ENCODE results near the gene MEIS2. TPM values are rescaled to one million over a fixed set of nuclear protein-coding genes. Genes with fewer than 3 reads are reported as not detected.

The MEIS2 gene
- total and polyA plus RNA-seq, 2 experiments from 2014 or later = 0.27 TPM; not detected in 1

GRCh38 chr15:36936613-36937012 lies 163.7 kb downstream of the MEIS2 start:
- ATAC-seq (no peak), DNase-seq (ENCODE audit: low spot score) (no peak)
- Histone ChIP-seq H3F3A (replicated peaks; ENCODE audit: low read depth) (no peaks in the 10 kb centered on the region), H4K20me1 (replicated peaks; ENCODE audit: insufficient read depth) (no peaks in the 10 kb centered on the region), H3K4me1 (ENCODE audit: insufficient read depth) (no peaks in the 10 kb centered on the region), H3K36me3 (ENCODE audit: insufficient read depth) (no peaks in the 10 kb centered on the region), H2AFZ (no peak overlapping the region), H3K9me2 (ENCODE audit: insufficient read depth) (no peaks in the 10 kb centered on the region), H3K27ac (ENCODE audit: low read depth) (no peak overlapping the region), H3K4me3 (no peak overlapping the region), H3K79me2 (replicated peaks; ENCODE audit: insufficient read depth) (no peaks in the 10 kb centered on the region), H3K4me2 (no peak overlapping the region), H3K27me3 (ENCODE audit: insufficient read depth) (no peaks in the 10 kb centered on the region)
- Mint-ChIP-seq H3K36me3 (ENCODE audit: low read depth) (no peaks in the 10 kb centered on the region), H3K27ac (no peak overlapping the region), H3K4me3 (no peak overlapping the region), H3K27me3 (ENCODE audit: insufficient read depth, low read depth, poor library complexity) (peaks cover 6% of the 10 kb centered on the region), H3K4me1 (no peaks in the 10 kb centered on the region; the same call in 1 of the 3 replicates), H3K9me3 (no peaks in the 10 kb centered on the region)
- TF ChIP-seq, protein P1, sequence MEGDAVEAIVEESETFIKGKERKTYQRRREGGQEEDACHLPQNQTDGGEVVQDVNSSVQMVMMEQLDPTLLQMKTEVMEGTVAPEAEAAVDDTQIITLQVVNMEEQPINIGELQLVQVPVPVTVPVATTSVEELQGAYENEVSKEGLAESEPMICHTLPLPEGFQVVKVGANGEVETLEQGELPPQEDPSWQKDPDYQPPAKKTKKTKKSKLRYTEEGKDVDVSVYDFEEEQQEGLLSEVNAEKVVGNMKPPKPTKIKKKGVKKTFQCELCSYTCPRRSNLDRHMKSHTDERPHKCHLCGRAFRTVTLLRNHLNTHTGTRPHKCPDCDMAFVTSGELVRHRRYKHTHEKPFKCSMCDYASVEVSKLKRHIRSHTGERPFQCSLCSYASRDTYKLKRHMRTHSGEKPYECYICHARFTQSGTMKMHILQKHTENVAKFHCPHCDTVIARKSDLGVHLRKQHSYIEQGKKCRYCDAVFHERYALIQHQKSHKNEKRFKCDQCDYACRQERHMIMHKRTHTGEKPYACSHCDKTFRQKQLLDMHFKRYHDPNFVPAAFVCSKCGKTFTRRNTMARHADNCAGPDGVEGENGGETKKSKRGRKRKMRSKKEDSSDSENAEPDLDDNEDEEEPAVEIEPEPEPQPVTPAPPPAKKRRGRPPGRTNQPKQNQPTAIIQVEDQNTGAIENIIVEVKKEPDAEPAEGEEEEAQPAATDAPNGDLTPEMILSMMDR (conservative IDR thresholded peaks at IDR 0.05; ENCODE audit: low read depth in 2 of 2) = no peak
- no peak for TF ChIP-seq STAT1 (IDR thresholded peaks at IDR 0.05; ENCODE audit: unreplicated experiment)
- no peak for TF ChIP-seq EZH2 (IDR thresholded peaks at IDR 0.05; ENCODE audit: low read depth, unreplicated experiment)
- TF ChIP-seq EZH2phosphoT487 (IDR thresholded peaks at IDR 0.05; ENCODE audit: unreplicated experiment) = no peak

- H3K27ac ChIP-seq (ENCODE audit: low read depth) = no peak overlapping the region
- H3K4me1 ChIP-seq (ENCODE audit: insufficient read depth) = no peaks in the 10 kb centered on the region
- no peak overlapping the region for H3K4me2 ChIP-seq
- Mint-ChIP-seq H3K4me3 (no peak overlapping the region), H3K36me3 (ENCODE audit: low read depth) (no peaks in the 10 kb centered on the region), H3K4me1 (no peaks in the 10 kb centered on the region; the same call in 2 of the 3 replicates), H3K27me3 (ENCODE audit: insufficient read depth, low read depth, poor library complexity) (peaks cover 7% of the 10 kb centered on the region), H3K9me3 (no peaks in the 10 kb centered on the region), H3K27ac (no peak overlapping the region)
- DNase-seq (ENCODE audit: low spot score) = no peak
- H3K27me3 ChIP-seq (ENCODE audit: insufficient read depth) = no peaks in the 10 kb centered on the region
- no peaks in the 10 kb centered on the region for H4K20me1 ChIP-seq (replicated peaks; ENCODE audit: insufficient read depth)
- no peak overlapping the region for H2AFZ ChIP-seq
- no peaks in the 10 kb centered on the region for H3K79me2 ChIP-seq (replicated peaks; ENCODE audit: insufficient read depth)
- H3K9me2 ChIP-seq (ENCODE audit: insufficient read depth) = no peaks in the 10 kb centered on the region
- H3F3A ChIP-seq (replicated peaks; ENCODE audit: low read depth) = no peaks in the 10 kb centered on the region
- no peak for ATAC-seq
- H3K4me3 ChIP-seq = no peak overlapping the region
- no peaks in the 10 kb centered on the region for H3K36me3 ChIP-seq (ENCODE audit: insufficient read depth)
- TF ChIP-seq JUNB (IDR thresholded peaks at IDR 0.05; ENCODE audit: unreplicated experiment) = no peak
- no peak for TF ChIP-seq STAT1 (IDR thresholded peaks at IDR 0.05; ENCODE audit: unreplicated experiment)
- TF ChIP-seq POLR2AphosphoS5 (IDR thresholded peaks at IDR 0.05; ENCODE audit: low read depth) = no peak
- no peak for TF ChIP-seq EZH2 (IDR thresholded peaks at IDR 0.05; ENCODE audit: low read depth, unreplicated experiment)
- TF ChIP-seq CREB1 (CRISPR knock-in tag; IDR thresholded peaks at IDR 0.05; ENCODE audit: low read depth) = no peak
- TF ChIP-seq EZH2phosphoT487 (IDR thresholded peaks at IDR 0.05; ENCODE audit: unreplicated experiment) = no peak
- no peak for TF ChIP-seq ZNF114 (CRISPR knock-in tag; IDR thresholded peaks at IDR 0.05)
- TF ChIP-seq, protein P2, sequence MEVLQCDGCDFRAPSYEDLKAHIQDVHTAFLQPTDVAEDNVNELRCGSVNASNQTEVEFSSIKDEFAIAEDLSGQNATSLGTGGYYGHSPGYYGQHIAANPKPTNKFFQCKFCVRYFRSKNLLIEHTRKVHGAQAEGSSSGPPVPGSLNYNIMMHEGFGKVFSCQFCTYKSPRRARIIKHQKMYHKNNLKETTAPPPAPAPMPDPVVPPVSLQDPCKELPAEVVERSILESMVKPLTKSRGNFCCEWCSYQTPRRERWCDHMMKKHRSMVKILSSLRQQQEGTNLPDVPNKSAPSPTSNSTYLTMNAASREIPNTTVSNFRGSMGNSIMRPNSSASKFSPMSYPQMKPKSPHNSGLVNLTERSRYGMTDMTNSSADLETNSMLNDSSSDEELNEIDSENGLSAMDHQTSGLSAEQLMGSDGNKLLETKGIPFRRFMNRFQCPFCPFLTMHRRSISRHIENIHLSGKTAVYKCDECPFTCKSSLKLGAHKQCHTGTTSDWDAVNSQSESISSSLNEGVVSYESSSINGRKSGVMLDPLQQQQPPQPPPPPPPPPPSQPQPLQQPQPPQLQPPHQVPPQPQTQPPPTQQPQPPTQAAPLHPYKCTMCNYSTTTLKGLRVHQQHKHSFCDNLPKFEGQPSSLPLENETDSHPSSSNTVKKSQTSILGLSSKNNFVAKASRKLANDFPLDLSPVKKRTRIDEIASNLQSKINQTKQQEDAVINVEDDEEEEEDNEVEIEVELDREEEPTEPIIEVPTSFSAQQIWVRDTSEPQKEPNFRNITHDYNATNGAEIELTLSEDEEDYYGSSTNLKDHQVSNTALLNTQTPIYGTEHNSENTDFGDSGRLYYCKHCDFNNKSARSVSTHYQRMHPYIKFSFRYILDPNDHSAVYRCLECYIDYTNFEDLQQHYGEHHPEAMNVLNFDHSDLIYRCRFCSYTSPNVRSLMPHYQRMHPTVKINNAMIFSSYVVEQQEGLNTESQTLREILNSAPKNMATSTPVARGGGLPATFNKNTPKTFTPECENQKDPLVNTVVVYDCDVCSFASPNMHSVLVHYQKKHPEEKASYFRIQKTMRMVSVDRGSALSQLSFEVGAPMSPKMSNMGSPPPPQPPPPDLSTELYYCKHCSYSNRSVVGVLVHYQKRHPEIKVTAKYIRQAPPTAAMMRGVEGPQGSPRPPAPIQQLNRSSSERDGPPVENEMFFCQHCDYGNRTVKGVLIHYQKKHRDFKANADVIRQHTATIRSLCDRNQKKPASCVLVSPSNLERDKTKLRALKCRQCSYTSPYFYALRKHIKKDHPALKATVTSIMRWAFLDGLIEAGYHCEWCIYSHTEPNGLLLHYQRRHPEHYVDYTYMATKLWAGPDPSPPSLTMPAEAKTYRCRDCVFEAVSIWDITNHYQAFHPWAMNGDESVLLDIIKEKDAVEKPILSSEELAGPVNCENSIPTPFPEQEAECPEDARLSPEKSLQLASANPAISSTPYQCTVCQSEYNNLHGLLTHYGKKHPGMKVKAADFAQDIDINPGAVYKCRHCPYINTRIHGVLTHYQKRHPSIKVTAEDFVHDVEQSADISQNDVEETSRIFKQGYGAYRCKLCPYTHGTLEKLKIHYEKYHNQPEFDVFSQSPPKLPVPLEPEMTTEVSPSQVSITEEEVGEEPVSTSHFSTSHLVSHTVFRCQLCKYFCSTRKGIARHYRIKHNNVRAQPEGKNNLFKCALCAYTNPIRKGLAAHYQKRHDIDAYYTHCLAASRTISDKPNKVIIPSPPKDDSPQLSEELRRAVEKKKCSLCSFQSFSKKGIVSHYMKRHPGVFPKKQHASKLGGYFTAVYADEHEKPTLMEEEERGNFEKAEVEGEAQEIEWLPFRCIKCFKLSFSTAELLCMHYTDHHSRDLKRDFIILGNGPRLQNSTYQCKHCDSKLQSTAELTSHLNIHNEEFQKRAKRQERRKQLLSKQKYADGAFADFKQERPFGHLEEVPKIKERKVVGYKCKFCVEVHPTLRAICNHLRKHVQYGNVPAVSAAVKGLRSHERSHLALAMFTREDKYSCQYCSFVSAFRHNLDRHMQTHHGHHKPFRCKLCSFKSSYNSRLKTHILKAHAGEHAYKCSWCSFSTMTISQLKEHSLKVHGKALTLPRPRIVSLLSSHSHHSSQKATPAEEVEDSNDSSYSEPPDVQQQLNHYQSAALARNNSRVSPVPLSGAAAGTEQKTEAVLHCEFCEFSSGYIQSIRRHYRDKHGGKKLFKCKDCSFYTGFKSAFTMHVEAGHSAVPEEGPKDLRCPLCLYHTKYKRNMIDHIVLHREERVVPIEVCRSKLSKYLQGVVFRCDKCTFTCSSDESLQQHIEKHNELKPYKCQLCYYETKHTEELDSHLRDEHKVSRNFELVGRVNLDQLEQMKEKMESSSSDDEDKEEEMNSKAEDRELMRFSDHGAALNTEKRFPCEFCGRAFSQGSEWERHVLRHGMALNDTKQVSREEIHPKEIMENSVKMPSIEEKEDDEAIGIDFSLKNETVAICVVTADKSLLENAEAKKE (CRISPR knock-in tag; IDR thresholded peaks at IDR 0.05) = no peak
- no peak for TF ChIP-seq ZNF331 (CRISPR knock-in tag; IDR thresholded peaks at IDR 0.05; ENCODE audit: low read depth)
- TF ChIP-seq, protein P1 (conservative IDR thresholded peaks at IDR 0.05; ENCODE audit: low read depth in 2 of 2) = no peak
Measured at GRCh38 chr15:36933255-36933990, 166.9 kb downstream of the MEIS2 start.
